Thoracic aorta (tissue), 2 donors: Measurements from ENCODE around the gene SART3. TPM values are rescaled to one million over a fixed set of nuclear protein-coding genes. Genes with fewer than 3 reads are reported as not detected.

ENCODE experiments used
- ATAC-seq: fragments of 150-250 bp; one replicate; pipeline ENCODE4 v1.8.0; 2017; ENCODE audit warnings: low read depth; ENCODE audit not compliant: insufficient number of reproducible peaks, low FRiP score
- DNase-seq: peaks from one replicate; pipeline ENCODE4 v3.0.0-alpha.2; 2020; ENCODE audit warnings: low spot score
- H3K27ac ChIP-seq, 2 donors: fragments of 200-600 bp; sonication (generic); 1 replicate in 1 of 2; 2 replicates in 1 of 2; pipeline ENCODE4 v1.5.1; 2016; ENCODE audit warnings: mild to moderate bottlenecking in 2 of 2, moderate library complexity in 2 of 2
- H3K27me3 ChIP-seq: fragments of 200-600 bp; sonication (generic); replicated peaks from 2 replicates; pipeline ENCODE4 v1.6.0; 2016; ENCODE audit warnings: mild to moderate bottlenecking; ENCODE audit not compliant: insufficient read depth
- H3K36me3 ChIP-seq: fragments of 200-600 bp; sonication (generic); one replicate; pipeline ENCODE4 v1.5.1; 2016
- H3K4me1 ChIP-seq, 2 donors: fragments of 200-600 bp; sonication (generic); 1 replicate in 1 of 2; 2 replicates in 1 of 2; pipeline versions ENCODE4 v1.5.1 to v1.6.0; 2016; ENCODE audit warnings: low read depth in 2 of 2, mild to moderate bottlenecking in 1 of 2; ENCODE audit not compliant: control insufficient read depth in 1 of 2
- H3K4me3 ChIP-seq: fragments of 200-600 bp; sonication (generic); 2 replicates; pipeline ENCODE4 v1.5.1; 2016; ENCODE audit warnings: mild to moderate bottlenecking
- H3K9me3 ChIP-seq: fragments of 200-600 bp; sonication (generic); 2 replicates; pipeline ENCODE4 v1.5.1; 2016
- CTCF ChIP-seq: fragments of 200-600 bp; sonication (generic); IDR thresholded peaks from one replicate; pipeline ENCODE4 v1.5.1; 2019; ENCODE audit warnings: antibody characterized with exemption
- total RNA-seq, 2 donors: library from RNA; depleted of rRNA; stranded (reverse); fragments of >200 nt; gene quantifications; one replicate each; pipeline versions ENCODE4 v1.1.0 to v1.2.3, GENCODE V29; 2016

The SART3 gene
- total RNA-seq, 2 donors from 2014 or later, result 52.1 to 94.0 TPM

GRCh38 chr12:108475396-108475795, 85.6 kb downstream of the SART3 start:
- Histone ChIP-seq H3K4me3 (no peak overlapping the region), H3K4me1 (no peaks in the 10 kb centered on the region), H3K27me3 (no peaks in the 10 kb centered on the region), H3K27ac (no peak overlapping the region), H3K36me3 (no peaks in the 10 kb centered on the region), H3K9me3 (no peaks in the 10 kb centered on the region)
- DNase-seq (no peak), ATAC-seq (no peak)
- no peak for TF ChIP-seq CTCF

- H3K4me1 ChIP-seq, result no peaks in the 10 kb centered on the region
These were observed 87.4 kb downstream of the SART3 start for GRCh38 chr12:108473400-108474055.

More at GRCh38 chr12:108473400-108474055, 87.4 kb downstream of the SART3 start:
- no peak overlapping the region for H3K27ac ChIP-seq
- ATAC-seq, result no peak
- no peaks in the 10 kb centered on the region for H3K9me3 ChIP-seq
- H3K27me3 ChIP-seq, result no peaks in the 10 kb centered on the region
- no peak overlapping the region for H3K4me3 ChIP-seq
- H3K36me3 ChIP-seq, result no peaks in the 10 kb centered on the region
- DNase-seq, result no peak
- TF ChIP-seq CTCF, result no peak

Other genes starting within 250 kb of the SART3 start
- 10 to 100 TPM; 56.6 to 73.8 TPM for gene CMKLR1, start 221.9 kb downstream of the SART3 start, total RNA-seq
- 10 to 100 TPM; 10.2 to 11.8 TPM for gene FICD, start 45.9 kb downstream of the SART3 start, total RNA-seq
- 100 to 1,000 TPM; 144 to 235 TPM for gene ISCU, start 1.4 kb upstream of the SART3 start, total RNA-seq
- 1 to 10 TPM; 4.1 to 4.6 TPM for gene TMEM119, start 36.9 kb upstream of the SART3 start, total RNA-seq
- gene SELPLG, start 72.7 kb upstream of the SART3 start, total RNA-seq, result 10 to 100 TPM; 14.3 to 17.3 TPM
- 100 to 1,000 TPM; 157 to 208 TPM for gene CORO1C, start 170.3 kb upstream of the SART3 start, total RNA-seq